Measurements from ENCODE around the gene FBXW2. TPM values are rescaled to one million over a fixed set of nuclear protein-coding genes. Genes with fewer than 3 reads are reported as not detected.
A peak's percentile ranks its signal among the peaks of the same experiment; 100 is the strongest.

The FBXW2 gene
- total RNA-seq, 1 experiment from 2014 or later, result 17.0 TPM

DNA sequence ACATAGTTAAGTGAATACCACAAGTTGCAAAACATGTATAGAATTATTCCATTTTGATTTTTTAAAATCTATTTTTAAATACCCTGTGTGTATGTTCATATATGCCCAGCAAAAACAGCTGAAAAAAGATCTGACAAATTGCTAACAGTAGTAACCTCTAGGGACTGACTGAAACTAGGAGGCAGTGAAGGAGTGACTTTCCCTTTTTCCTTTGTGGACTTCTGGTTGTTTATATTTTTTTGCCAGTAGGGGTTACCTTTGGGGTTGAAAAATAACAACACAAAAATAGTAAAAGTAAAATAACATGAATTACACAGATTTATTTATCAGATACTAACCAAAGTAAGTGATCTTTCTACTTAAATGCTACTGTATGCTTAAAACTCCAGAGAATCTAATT, 81.9 kb downstream of the FBXW2 start:
- no peak overlapping the region for H3K4me3 ChIP-seq (ENCODE audit: insufficient read depth, low read depth, low read length)
- peak; percentile 16 for DNase-seq
- peaks cover 21% of the 10 kb centered on the region for H3K27me3 ChIP-seq (ENCODE audit: control insufficient read depth, insufficient read depth, low read length)
- H3K36me3 ChIP-seq (replicated peaks; ENCODE audit: control insufficient read depth, insufficient read depth, low read length), result no peaks in the 10 kb centered on the region

- Histone ChIP-seq H3K36me3 (replicated peaks; ENCODE audit: control insufficient read depth, insufficient read depth, low read length) (no peaks in the 10 kb centered on the region), H3K4me3 (ENCODE audit: insufficient read depth, low read depth, low read length) (no peak overlapping the region), H3K27me3 (ENCODE audit: control insufficient read depth, insufficient read depth, low read length) (peaks cover 21% of the 10 kb centered on the region)
- DNase-seq, result peak; percentile 48
These were observed 82.9 kb downstream of the FBXW2 start for GRCh38 chr9:120710110-120710981.

DNA sequence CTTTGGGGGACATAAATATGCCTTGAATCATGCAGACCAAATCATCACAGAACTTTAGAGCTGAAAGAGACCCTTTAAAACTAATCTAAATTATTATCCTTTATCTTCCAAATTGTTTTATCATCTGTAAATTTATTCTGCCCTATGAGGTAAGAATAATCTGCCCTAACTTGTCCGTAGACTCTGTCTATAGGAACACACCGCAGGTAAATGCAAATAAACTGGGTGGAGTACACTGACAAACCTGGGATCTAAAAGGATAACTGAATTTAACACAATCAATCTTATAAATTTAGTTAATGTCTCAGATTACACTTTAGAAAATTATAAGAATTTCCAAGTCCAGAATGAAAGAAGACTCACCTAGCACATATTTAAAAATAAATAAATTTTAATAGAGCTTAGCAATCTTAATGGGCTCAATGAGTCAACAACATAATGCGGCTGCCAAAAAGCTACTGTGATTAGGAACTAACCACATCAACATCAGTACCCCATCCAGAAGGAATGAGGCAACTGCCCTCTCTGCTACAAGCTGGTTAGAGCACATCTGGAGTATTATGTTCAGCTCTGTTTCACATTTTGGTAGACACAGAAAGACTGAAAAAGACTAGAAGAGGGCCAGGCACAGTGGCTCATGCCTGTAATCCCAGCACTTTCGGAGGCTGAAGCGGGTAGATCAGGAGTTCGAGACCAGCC, 84.5 kb downstream of the FBXW2 start:
- DNase-seq, result no peak
- Histone ChIP-seq H3K36me3 (replicated peaks; ENCODE audit: control insufficient read depth, insufficient read depth, low read length) (no peaks in the 10 kb centered on the region), H3K4me3 (ENCODE audit: insufficient read depth, low read depth, low read length) (no peak overlapping the region), H3K27me3 (ENCODE audit: control insufficient read depth, insufficient read depth, low read length) (peaks cover 15% of the 10 kb centered on the region)

- no peaks in the 10 kb centered on the region; the same call in 1 of the 2 replicates for H3K27me3 ChIP-seq (ENCODE audit: control insufficient read depth, insufficient read depth, low read length)
These were observed 86.0 kb downstream of the FBXW2 start for GRCh38 chr9:120707170-120707569.

More at GRCh38 chr9:120707170-120707569, 86.0 kb downstream of the FBXW2 start:
- no peak for DNase-seq
- Histone ChIP-seq H3K36me3 (replicated peaks; ENCODE audit: control insufficient read depth, insufficient read depth, low read length) (no peaks in the 10 kb centered on the region), H3K4me3 (ENCODE audit: insufficient read depth, low read depth, low read length) (no peak overlapping the region)

Other genes starting within 250 kb of the FBXW2 start
- gene CDK5RAP2, start 213.2 kb downstream of the FBXW2 start, total RNA-seq (2014; rRNA removed; shearing (Covaris generic)), result 33.2 and 43.3 TPM in 2 replicates
- gene MEGF9, start 78.9 kb downstream of the FBXW2 start, total RNA-seq (2014; rRNA removed; shearing (Covaris generic)), result 0.67 and 1.2 TPM in 2 replicates
- gene PSMD5, start 49.5 kb upstream of the FBXW2 start, total RNA-seq (2014; rRNA removed; shearing (Covaris generic)), result 24.3 and 25.6 TPM in 2 replicates
- gene PHF19, start 83.8 kb upstream of the FBXW2 start, total RNA-seq (2014; rRNA removed; shearing (Covaris generic)), result 35.5 and 40.1 TPM in 2 replicates
- 0.97 and 1.4 TPM in 2 replicates for gene TRAF1, start 133.4 kb upstream of the FBXW2 start, total RNA-seq (2014; rRNA removed; shearing (Covaris generic))